ENCODE data around the gene CCDC14. TPM values are rescaled to one million over a fixed set of nuclear protein-coding genes. Genes with fewer than 3 reads are reported as not detected.

CCDC14 gene
- total RNA-seq, 2 donors from 2014 or later, result 23.1 to 38.2 TPM

GRCh38 chr3:123883701-123884202, 77.3 kb downstream of the CCDC14 start:
- ATAC-seq (peak; percentile 15), DNase-seq (peak in 2 of 4 donors; percentile 21 to 28)
- no peak for TF ChIP-seq POLR2A (IDR thresholded peaks at IDR 0.05)
- no peak for TF ChIP-seq CTCF (IDR thresholded peaks at IDR 0.05)
- intact Hi-C loops (cut with DNase I), result no loop called here
- Histone ChIP-seq H3K4me1 (peaks cover 14% of the 10 kb centered on the region), H3K4me3 (peak overlapping the region in 1 of 2 donors; percentile 16), H3K36me3 (replicated peaks in 1 of 2; ENCODE audit: insufficient read depth in 1 of 2, low read depth in 2 of 2) (no peaks in the 10 kb centered on the region), H3K9me3 (no peaks in the 10 kb centered on the region), H3K27ac (no peak overlapping the region), H3K27me3 (peaks cover 0 to 6% of the 10 kb centered on the region in 2 donors)
- 2 to 4% methylated on average over 15 to 29 of the region's 29 CpGs for WGBS, 2 donors

GRCh38 chr3:123883111-123883510, 77.9 kb downstream of the CCDC14 start:
- DNase-seq (peak in 1 of 4 donors; percentile 10), ATAC-seq (no peak)
- no peaks in the 10 kb centered on the region for H3K9me3 ChIP-seq
- TF ChIP-seq CTCF (IDR thresholded peaks at IDR 0.05) (no peak), POLR2A (IDR thresholded peaks at IDR 0.05) (no peak)
- peaks cover 0 to 6% of the 10 kb centered on the region in 2 donors for H3K27me3 ChIP-seq
- no peak overlapping the region for H3K27ac ChIP-seq
- H3K36me3 ChIP-seq (replicated peaks in 1 of 2; ENCODE audit: insufficient read depth in 1 of 2, low read depth in 2 of 2), result no peaks in the 10 kb centered on the region
- H3K4me3 ChIP-seq, result no peak overlapping the region
- H3K4me1 ChIP-seq, result peaks cover 14% of the 10 kb centered on the region
- intact Hi-C loops (cut with DNase I), result no loop called here
- 59 to 60% methylated on average over 4 of the region's 4 CpGs for WGBS, 2 donors

GRCh38 chr3:123881771-123882170, 79.3 kb downstream of the CCDC14 start:
- Histone ChIP-seq H3K9me3 (no peaks in the 10 kb centered on the region), H3K4me1 (peaks cover 14% of the 10 kb centered on the region), H3K27me3 (peaks cover 0 to 6% of the 10 kb centered on the region in 2 donors), H3K4me3 (no peak overlapping the region), H3K27ac (no peak overlapping the region), H3K36me3 (replicated peaks in 1 of 2; ENCODE audit: insufficient read depth in 1 of 2, low read depth in 2 of 2) (no peaks in the 10 kb centered on the region)
- 93 to 95% methylated on average over 2 of the region's 2 CpGs for WGBS, 2 donors
- no peak for ATAC-seq
- intact Hi-C loops (cut with DNase I), result no loop called here
- no peak for TF ChIP-seq POLR2A (IDR thresholded peaks at IDR 0.05)
- TF ChIP-seq CTCF (IDR thresholded peaks at IDR 0.05), result no peak
- DNase-seq, result no peak

- Histone ChIP-seq H3K27me3 (peaks cover 0 to 6% of the 10 kb centered on the region in 2 donors), H3K9me3 (no peaks in the 10 kb centered on the region), H3K4me3 (no peak overlapping the region), H3K36me3 (replicated peaks in 1 of 2; ENCODE audit: insufficient read depth in 1 of 2, low read depth in 2 of 2) (no peaks in the 10 kb centered on the region), H3K4me1 (peaks cover 14% of the 10 kb centered on the region), H3K27ac (no peak overlapping the region)
- intact Hi-C loops (cut with DNase I), result no loop called here
- peak in 1 of 4 donors; percentile 17 for DNase-seq
- 71% methylated on average over 6 of the region's 6 CpGs for WGBS, 2 donors
- no peak for ATAC-seq
- peak in 5 of 7 experiments; percentile 14 to 24 (median 21) for TF ChIP-seq CTCF (IDR thresholded peaks at IDR 0.05)
- TF ChIP-seq POLR2A (IDR thresholded peaks at IDR 0.05), result no peak
These were observed 79.9 kb downstream of the CCDC14 start for GRCh38 chr3:123880998-123881561.

GRCh38 chr3:123878807-123879206, 82.2 kb downstream of the CCDC14 start:
- intact Hi-C loops (cut with DNase I), result no loop called here
- Histone ChIP-seq H3K36me3 (replicated peaks in 1 of 2; ENCODE audit: insufficient read depth in 1 of 2, low read depth in 2 of 2) (no peaks in the 10 kb centered on the region), H3K27me3 (peaks cover 0 to 6% of the 10 kb centered on the region in 2 donors), H3K4me3 (no peak overlapping the region), H3K27ac (no peak overlapping the region), H3K4me1 (peaks cover 8% of the 10 kb centered on the region), H3K9me3 (no peaks in the 10 kb centered on the region)
- no peak for ATAC-seq
- no peak for TF ChIP-seq CTCF (IDR thresholded peaks at IDR 0.05)
- no peak for TF ChIP-seq POLR2A (IDR thresholded peaks at IDR 0.05)
- WGBS, 2 donors, result 88 to 89% methylated on average over 7 of the region's 7 CpGs
- no peak for DNase-seq
